ENCODE results near the gene RAC2.

RAC2 gene

GRCh38 chr22:37196539-37197450 lies 47.3 kb downstream of the RAC2 start:
- DNase-seq = no peak

GRCh38 chr22:37195921-37196320 lies 48.1 kb downstream of the RAC2 start:
- Histone ChIP-seq H3K4me1 (ENCODE audit: low read length) (peaks cover 34% of the 10 kb centered on the region), H4K20me1 (ENCODE audit: insufficient read depth, low read length) (no peaks in the 10 kb centered on the region), H3K9me3 (replicated peaks; ENCODE audit: insufficient read depth, low read length) (no peaks in the 10 kb centered on the region), H2AFZ (ENCODE audit: low read length) (no peak overlapping the region), H3K36me3 (replicated peaks; ENCODE audit: insufficient read depth, low read length) (no peaks in the 10 kb centered on the region), H3K27me3 (replicated peaks; ENCODE audit: insufficient read depth, low read length) (no peaks in the 10 kb centered on the region), H3K9ac (ENCODE audit: low read length) (no peak overlapping the region), H3K27ac (ENCODE audit: low read length) (no peak overlapping the region), H3K4me2 (ENCODE audit: low read depth, low read length) (no peak overlapping the region), H3F3A (ENCODE audit: insufficient read depth, low read length) (peaks cover 30% of the 10 kb centered on the region), H3K79me2 (ENCODE audit: low read length) (peaks cover 7% of the 10 kb centered on the region), H3K4me3 (ENCODE audit: low read length) (no peak overlapping the region), H3K9me2 (replicated peaks; ENCODE audit: insufficient read depth, low read length) (no peaks in the 10 kb centered on the region)
- TF ChIP-seq, protein P1, sequence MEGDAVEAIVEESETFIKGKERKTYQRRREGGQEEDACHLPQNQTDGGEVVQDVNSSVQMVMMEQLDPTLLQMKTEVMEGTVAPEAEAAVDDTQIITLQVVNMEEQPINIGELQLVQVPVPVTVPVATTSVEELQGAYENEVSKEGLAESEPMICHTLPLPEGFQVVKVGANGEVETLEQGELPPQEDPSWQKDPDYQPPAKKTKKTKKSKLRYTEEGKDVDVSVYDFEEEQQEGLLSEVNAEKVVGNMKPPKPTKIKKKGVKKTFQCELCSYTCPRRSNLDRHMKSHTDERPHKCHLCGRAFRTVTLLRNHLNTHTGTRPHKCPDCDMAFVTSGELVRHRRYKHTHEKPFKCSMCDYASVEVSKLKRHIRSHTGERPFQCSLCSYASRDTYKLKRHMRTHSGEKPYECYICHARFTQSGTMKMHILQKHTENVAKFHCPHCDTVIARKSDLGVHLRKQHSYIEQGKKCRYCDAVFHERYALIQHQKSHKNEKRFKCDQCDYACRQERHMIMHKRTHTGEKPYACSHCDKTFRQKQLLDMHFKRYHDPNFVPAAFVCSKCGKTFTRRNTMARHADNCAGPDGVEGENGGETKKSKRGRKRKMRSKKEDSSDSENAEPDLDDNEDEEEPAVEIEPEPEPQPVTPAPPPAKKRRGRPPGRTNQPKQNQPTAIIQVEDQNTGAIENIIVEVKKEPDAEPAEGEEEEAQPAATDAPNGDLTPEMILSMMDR (IDR thresholded peaks at IDR 0.05; ENCODE audit: low read length) = no peak
- no peak for TF ChIP-seq EZH2phosphoT487 (IDR thresholded peaks at IDR 0.05; ENCODE audit: low read length)
- no peak for DNase-seq

More at GRCh38 chr22:37196539-37197450, 47.3 kb downstream of the RAC2 start:
- H3K36me3 ChIP-seq (replicated peaks; ENCODE audit: insufficient read depth, low read length) = no peaks in the 10 kb centered on the region
- no peaks in the 10 kb centered on the region for H3K9me2 ChIP-seq (replicated peaks; ENCODE audit: insufficient read depth, low read length)
- peaks cover 7% of the 10 kb centered on the region for H3K79me2 ChIP-seq (ENCODE audit: low read length)
- H3K9me3 ChIP-seq (replicated peaks; ENCODE audit: insufficient read depth, low read length) = no peaks in the 10 kb centered on the region
- H3F3A ChIP-seq (ENCODE audit: insufficient read depth, low read length) = peaks cover 30% of the 10 kb centered on the region
- TF ChIP-seq EZH2phosphoT487 (IDR thresholded peaks at IDR 0.05; ENCODE audit: low read length) = no peak
- TF ChIP-seq, protein P1 (IDR thresholded peaks at IDR 0.05; ENCODE audit: low read length) = no peak
- no peak for TF ChIP-seq EZH2 (optimal IDR thresholded peaks at IDR 0.05; ENCODE audit: low read depth, low read length)
- peaks cover 34% of the 10 kb centered on the region for H3K4me1 ChIP-seq (ENCODE audit: low read length)
- H2AFZ ChIP-seq (ENCODE audit: low read length) = no peak overlapping the region
- H4K20me1 ChIP-seq (ENCODE audit: insufficient read depth, low read length) = no peaks in the 10 kb centered on the region
- no peak overlapping the region for H3K27ac ChIP-seq (ENCODE audit: low read length)
- H3K4me2 ChIP-seq (ENCODE audit: low read depth, low read length) = no peak overlapping the region
- H3K4me3 ChIP-seq (ENCODE audit: low read length) = no peak overlapping the region
- H3K9ac ChIP-seq (ENCODE audit: low read length) = no peak overlapping the region
- H3K27me3 ChIP-seq (replicated peaks; ENCODE audit: insufficient read depth, low read length) = no peaks in the 10 kb centered on the region

GRCh38 chr22:37194750-37195149 lies 49.3 kb downstream of the RAC2 start:
- no peak overlapping the region for H3K27ac ChIP-seq (ENCODE audit: low read length)
- H3K4me3 ChIP-seq (ENCODE audit: low read length) = no peak overlapping the region
- no peak for DNase-seq
- no peaks in the 10 kb centered on the region for H4K20me1 ChIP-seq (ENCODE audit: insufficient read depth, low read length)
- peaks cover 7% of the 10 kb centered on the region for H3K79me2 ChIP-seq (ENCODE audit: low read length)
- H3K36me3 ChIP-seq (replicated peaks; ENCODE audit: insufficient read depth, low read length) = no peaks in the 10 kb centered on the region
- peaks cover 30% of the 10 kb centered on the region for H3F3A ChIP-seq (ENCODE audit: insufficient read depth, low read length)
- H3K9me3 ChIP-seq (replicated peaks; ENCODE audit: insufficient read depth, low read length) = no peaks in the 10 kb centered on the region
- H3K9me2 ChIP-seq (replicated peaks; ENCODE audit: insufficient read depth, low read length) = no peaks in the 10 kb centered on the region
- peaks cover 32% of the 10 kb centered on the region for H3K4me1 ChIP-seq (ENCODE audit: low read length)
- TF ChIP-seq EZH2phosphoT487 (IDR thresholded peaks at IDR 0.05; ENCODE audit: low read length) = no peak
- TF ChIP-seq, protein P1 (IDR thresholded peaks at IDR 0.05; ENCODE audit: low read length) = no peak
- TF ChIP-seq EZH2 (optimal IDR thresholded peaks at IDR 0.05; ENCODE audit: low read depth, low read length) = no peak
- H3K4me2 ChIP-seq (ENCODE audit: low read depth, low read length) = no peak overlapping the region
- no peak overlapping the region for H3K9ac ChIP-seq (ENCODE audit: low read length)
- H3K27me3 ChIP-seq (replicated peaks; ENCODE audit: insufficient read depth, low read length) = no peaks in the 10 kb centered on the region
- no peak overlapping the region for H2AFZ ChIP-seq (ENCODE audit: low read length)

Data from MM.1S (cell line).